Mesenchymal stem cell (in vitro differentiated cells and primary cell): ENCODE results near the gene G3BP2.

Source experiments
- DNase-seq: peaks from one replicate; pipeline ENCODE4 v3.0.0-alpha.2; 2013
- H2AFZ ChIP-seq: one replicate; pipeline ENCODE4 v1.6.1; 2013; ENCODE audit warnings: low read depth, mild to moderate bottlenecking, control low read depth, inconsistent platforms, low read length, moderate library complexity
- H2AK5ac ChIP-seq: 2 replicates; pipeline ENCODE4 v1.6.1; 2013; ENCODE audit warnings: low read length, moderate library complexity, mild to moderate bottlenecking, inconsistent platforms; ENCODE audit not compliant: severe bottlenecking
- H2BK120ac ChIP-seq: one replicate; pipeline ENCODE4 v1.6.1; 2013; ENCODE audit warnings: low read depth, mild to moderate bottlenecking, inconsistent platforms, low read length, moderate library complexity
- H2BK12ac ChIP-seq, 2 experiments: one replicate each; pipeline ENCODE4 v1.6.1; 2013; ENCODE audit warnings: inconsistent platforms in 2 of 2, low read length in 2 of 2, mild to moderate bottlenecking in 2 of 2, moderate library complexity in 2 of 2, control low read depth in 1 of 2
- H2BK15ac ChIP-seq: one replicate; pipeline ENCODE4 v1.6.1; 2013; ENCODE audit warnings: mild to moderate bottlenecking, low read depth, inconsistent platforms; ENCODE audit not compliant: poor library complexity, severe bottlenecking
- H2BK5ac ChIP-seq: 2 replicates; pipeline ENCODE4 v1.6.1; 2013; ENCODE audit warnings: low read depth, mild to moderate bottlenecking, low read length, control low read depth, inconsistent platforms; ENCODE audit not compliant: poor library complexity, severe bottlenecking
- H3K14ac ChIP-seq, 2 experiments: one replicate each; pipeline ENCODE4 v1.6.1; 2013; ENCODE audit warnings: inconsistent platforms in 2 of 2, low read length in 2 of 2, control low read depth in 1 of 2, mild to moderate bottlenecking in 1 of 2, moderate library complexity in 1 of 2
- H3K18ac ChIP-seq, 2 experiments: one replicate each; pipeline ENCODE4 v1.6.1; 2013; ENCODE audit warnings: inconsistent platforms in 2 of 2, low read length in 2 of 2, control low read depth in 1 of 2, low read depth in 1 of 2, mild to moderate bottlenecking in 1 of 2
- H3K23ac ChIP-seq, 2 experiments: one replicate each; pipeline ENCODE4 v1.6.1; 2013; ENCODE audit warnings: inconsistent platforms in 2 of 2, low read length in 2 of 2, mild to moderate bottlenecking in 2 of 2, moderate library complexity in 2 of 2, control low read depth in 1 of 2
- H3K27ac ChIP-seq: 2 replicates; pipeline ENCODE4 v1.5.1; 2013; ENCODE audit warnings: mild to moderate bottlenecking, moderate library complexity, low read length, control low read depth, inconsistent platforms; ENCODE audit not compliant: poor library complexity, severe bottlenecking
- H3K27me3 ChIP-seq, 2 experiments: 2 replicates each; pipeline versions ENCODE4 v1.6.1 to v1.7.0; 2013; ENCODE audit warnings: low read length in 2 of 2, mild to moderate bottlenecking in 2 of 2, moderate library complexity in 2 of 2, control low read depth in 1 of 2, inconsistent platforms in 1 of 2; ENCODE audit not compliant: control insufficient read depth in 1 of 2, insufficient read depth in 1 of 2
- H3K36me3 ChIP-seq, 2 experiments: 2 replicates each; pipeline versions ENCODE4 v1.6.1 to v1.7.0; 2013; ENCODE audit warnings: low read length in 2 of 2, control low read depth in 1 of 2, inconsistent platforms in 1 of 2, low read depth in 1 of 2, mild to moderate bottlenecking in 1 of 2; ENCODE audit not compliant: insufficient read depth in 2 of 2, control insufficient read depth in 1 of 2
- H3K4ac ChIP-seq, 2 experiments: one replicate each; pipeline ENCODE4 v1.6.1; 2013; ENCODE audit warnings: inconsistent platforms in 2 of 2, low read length in 2 of 2, mild to moderate bottlenecking in 2 of 2, moderate library complexity in 2 of 2, control low read depth in 1 of 2, low read depth in 1 of 2
- H3K4me1 ChIP-seq: 2 replicates; pipeline ENCODE4 v1.6.1; 2013; ENCODE audit warnings: low read depth, low read length, control low read depth; ENCODE audit not compliant: control insufficient read depth, insufficient read depth
- H3K4me2 ChIP-seq: 2 replicates; pipeline ENCODE4 v1.6.1; 2013; ENCODE audit warnings: low read length, mild to moderate bottlenecking, inconsistent platforms; ENCODE audit not compliant: poor library complexity, severe bottlenecking
- H3K4me3 ChIP-seq, 2 experiments: 2 replicates each; pipeline versions ENCODE4 v1.5.1 to v1.7.0; 2013; ENCODE audit warnings: low read length in 2 of 2, mild to moderate bottlenecking in 2 of 2, control low read depth in 1 of 2, low read depth in 1 of 2; ENCODE audit not compliant: insufficient read depth in 1 of 2
- H3K79me1 ChIP-seq: replicated peaks from 2 replicates; pipeline ENCODE4 v1.6.1; 2013; ENCODE audit warnings: mild to moderate bottlenecking, control low read depth, low read length, inconsistent platforms; ENCODE audit not compliant: poor library complexity, severe bottlenecking
- H3K9ac ChIP-seq: 2 replicates; pipeline ENCODE4 v1.7.0; 2013; ENCODE audit warnings: mild to moderate bottlenecking, low read length, moderate library complexity
- H3K9me3 ChIP-seq: 2 replicates; pipeline ENCODE4 v1.7.0; 2013; ENCODE audit warnings: mild to moderate bottlenecking, low read length; ENCODE audit not compliant: control insufficient read depth
- H4K8ac ChIP-seq: one replicate; pipeline ENCODE4 v1.6.1; 2013; ENCODE audit warnings: inconsistent platforms, mild to moderate bottlenecking, low read length, moderate library complexity
- H4K91ac ChIP-seq: one replicate; pipeline ENCODE4 v1.6.1; 2013; ENCODE audit warnings: mild to moderate bottlenecking, low read length, inconsistent platforms
- WGBS: methylation state at CpG from one replicate; pipeline ENCODE4 v1.1.7; 2013; ENCODE audit warnings: mixed read lengths; 5-methylcytosine and 5-hydroxymethylcytosine counted together

G3BP2 gene

DNA sequence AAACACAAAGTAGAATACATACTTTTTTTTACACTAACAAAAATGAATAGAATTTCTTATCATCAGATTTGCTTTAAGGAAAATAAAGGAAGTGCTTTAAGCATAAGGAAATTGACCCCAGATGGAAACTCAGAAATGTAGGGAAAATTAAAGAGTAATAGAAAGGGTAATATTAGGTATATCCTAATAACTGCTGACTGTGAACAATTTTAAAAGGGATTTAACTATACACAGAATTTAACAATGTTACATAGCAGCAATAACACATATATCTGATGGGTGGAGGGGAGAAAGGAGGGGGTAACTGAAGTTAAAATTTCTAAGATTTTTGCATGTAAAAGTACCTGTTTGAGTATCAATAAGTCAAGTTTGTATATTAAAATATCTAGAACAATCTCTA, 51.5 kb downstream of the G3BP2 start:
- no peaks in the 10 kb centered on the region for H3K79me1 ChIP-seq
- no peak overlapping the region for H4K8ac ChIP-seq
- no peak overlapping the region for H3K27ac ChIP-seq
- no peaks in the 10 kb centered on the region for H3K27me3 ChIP-seq
- no peak overlapping the region for H3K23ac ChIP-seq
- H3K4me3 ChIP-seq = no peak overlapping the region
- H3K4me1 ChIP-seq = no peaks in the 10 kb centered on the region
- H2BK15ac ChIP-seq = no peak overlapping the region
- H2AK5ac ChIP-seq = no peak overlapping the region
- no peak overlapping the region for H3K4me2 ChIP-seq
- H3K36me3 ChIP-seq = no peaks in the 10 kb centered on the region
- no peak overlapping the region for H2BK5ac ChIP-seq
- no peak overlapping the region for H4K91ac ChIP-seq
- no peak overlapping the region for H2AFZ ChIP-seq
- no peak overlapping the region for H2BK120ac ChIP-seq
- H2BK12ac ChIP-seq = no peak overlapping the region
- no peak overlapping the region for H3K9ac ChIP-seq
- H3K18ac ChIP-seq = no peak overlapping the region
- H3K14ac ChIP-seq = no peak overlapping the region
- DNase-seq = no peak
- H3K4ac ChIP-seq = no peak overlapping the region
- no peaks in the 10 kb centered on the region for H3K9me3 ChIP-seq

DNA sequence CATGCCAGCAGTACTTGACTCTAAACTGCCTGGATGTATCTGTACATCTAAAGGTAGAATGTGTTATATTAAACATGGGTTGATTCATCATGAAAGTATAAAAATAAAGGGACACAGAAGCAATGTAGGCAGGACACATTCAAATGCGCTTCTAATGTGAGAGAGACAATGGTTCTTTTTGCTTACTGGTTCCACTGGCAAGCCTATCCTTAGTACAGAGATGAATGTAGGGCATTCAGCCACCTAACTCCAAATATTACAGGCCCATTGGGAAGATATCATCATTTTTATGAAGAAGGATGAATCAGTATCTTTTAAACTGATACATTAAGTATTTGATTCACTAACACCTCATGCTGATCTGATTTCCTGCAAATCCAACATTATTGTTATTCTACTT, 60.9 kb downstream of the G3BP2 start:
- Histone ChIP-seq H3K14ac (no peak overlapping the region), H2AFZ (no peak overlapping the region), H2AK5ac (no peak overlapping the region), H3K79me1 (no peaks in the 10 kb centered on the region), H3K4me2 (no peak overlapping the region), H3K9ac (no peak overlapping the region), H3K4ac (no peak overlapping the region), H2BK5ac (no peak overlapping the region), H4K91ac (no peak overlapping the region), H3K4me1 (no peaks in the 10 kb centered on the region), H3K23ac (no peak overlapping the region), H3K18ac (no peak overlapping the region), H2BK12ac (no peak overlapping the region), H3K36me3 (no peaks in the 10 kb centered on the region), H3K27ac (no peak overlapping the region), H4K8ac (no peak overlapping the region), H3K4me3 (no peak overlapping the region), H3K9me3 (no peaks in the 10 kb centered on the region), H2BK15ac (no peak overlapping the region), H2BK120ac (no peak overlapping the region), H3K27me3 (no peaks in the 10 kb centered on the region)
- 88% methylated on average over 1 of the region's 1 CpG for WGBS
- DNase-seq = no peak

DNA sequence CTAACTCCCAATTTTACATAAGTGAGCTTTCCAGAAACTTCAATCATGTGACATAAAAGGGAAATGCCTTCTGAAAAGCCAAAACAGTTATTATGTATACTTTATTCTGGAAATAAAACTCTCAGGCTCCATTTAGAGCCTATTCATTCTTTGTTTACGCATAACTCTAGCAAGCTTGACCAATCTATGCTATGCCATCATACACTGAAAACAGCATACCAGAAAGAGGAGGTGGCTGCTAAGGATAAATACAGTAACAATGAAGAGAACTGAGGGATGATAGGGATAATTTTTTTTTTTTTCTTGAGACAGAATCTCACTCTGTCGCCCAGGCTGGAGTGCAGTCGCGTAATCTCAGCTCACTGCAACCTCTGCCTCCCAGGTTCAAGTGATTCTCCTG, 67.3 kb downstream of the G3BP2 start:
- no peak overlapping the region for H2AK5ac ChIP-seq
- no peak overlapping the region for H3K4me3 ChIP-seq
- peak; percentile 10 for DNase-seq
- H3K36me3 ChIP-seq = no peaks in the 10 kb centered on the region
- no peak overlapping the region for H3K4me2 ChIP-seq
- no peak overlapping the region for H4K91ac ChIP-seq
- H3K4me1 ChIP-seq = no peaks in the 10 kb centered on the region
- no peak overlapping the region for H3K4ac ChIP-seq
- no peak overlapping the region for H2AFZ ChIP-seq
- no peak overlapping the region for H4K8ac ChIP-seq
- no peak overlapping the region for H3K23ac ChIP-seq
- no peak overlapping the region for H3K18ac ChIP-seq
- no peaks in the 10 kb centered on the region for H3K27me3 ChIP-seq
- no peak overlapping the region for H2BK120ac ChIP-seq
- H3K9ac ChIP-seq = no peak overlapping the region
- no peaks in the 10 kb centered on the region for H3K9me3 ChIP-seq
- no peak overlapping the region for H3K27ac ChIP-seq
- WGBS = 100% methylated on average over 1 of the region's 4 CpGs
- H2BK12ac ChIP-seq = no peak overlapping the region
- no peak overlapping the region for H2BK15ac ChIP-seq
- no peak overlapping the region for H3K14ac ChIP-seq
- no peaks in the 10 kb centered on the region for H3K79me1 ChIP-seq
- no peak overlapping the region for H2BK5ac ChIP-seq

DNA sequence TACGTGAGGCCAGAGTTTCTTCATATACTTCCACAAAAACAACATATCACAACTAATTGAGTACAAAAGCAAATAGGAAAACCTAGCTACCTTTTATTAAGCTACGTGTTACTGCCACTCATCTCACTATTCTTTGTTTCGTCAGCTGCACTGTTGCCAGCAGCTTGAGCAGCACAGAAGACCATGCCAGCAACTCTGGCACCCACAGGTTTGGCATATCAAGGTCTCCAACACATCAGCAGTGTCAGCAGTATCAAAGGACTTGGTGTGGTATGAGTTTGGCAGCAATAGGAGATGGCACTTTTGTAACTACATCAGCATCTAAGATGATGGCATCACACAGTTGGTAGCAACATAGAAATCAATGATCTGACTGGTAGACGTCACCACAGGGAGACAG, 73.6 kb downstream of the G3BP2 start:
- Histone ChIP-seq H2BK15ac (no peak overlapping the region), H3K4me1 (no peaks in the 10 kb centered on the region), H2AFZ (no peak overlapping the region)

More for the DNA sequence above, 73.6 kb downstream of the G3BP2 start:
- Histone ChIP-seq H3K23ac (no peak overlapping the region), H3K36me3 (peaks cover 0 to 3% of the 10 kb centered on the region in 2 experiments), H3K18ac (peak overlapping the region in 1 of 2 experiments; percentile 21), H3K27me3 (no peaks in the 10 kb centered on the region), H2BK120ac (no peak overlapping the region), H4K91ac (no peak overlapping the region), H3K9me3 (no peaks in the 10 kb centered on the region), H3K4ac (no peak overlapping the region), H3K14ac (no peak overlapping the region), H2AK5ac (peak overlapping the region; percentile 56), H3K79me1 (no peaks in the 10 kb centered on the region), H3K4me2 (no peak overlapping the region), H3K27ac (no peak overlapping the region), H2BK12ac (no peak overlapping the region), H4K8ac (no peak overlapping the region), H3K9ac (no peak overlapping the region), H2BK5ac (no peak overlapping the region), H3K4me3 (no peak overlapping the region)
- DNase-seq = no peak
- 99% methylated on average over 4 of the region's 4 CpGs for WGBS
